ENCODE measurements around the gene DGAT2L6.
A peak's percentile ranks its signal among the peaks of the same experiment; 100 is the strongest.

DGAT2L6 gene

GRCh38 chrX:70176938-70177533, at the start of gene DGAT2L6:
DGAT2L6 (plus strand) TSS chrX:70177483; CDS start chrX:70177583, 100 bp downstream.
- no peak for DNase-seq

- DNase-seq = no peak
Measured at GRCh38 chrX:70128071-70128470, 49.2 kb upstream of the DGAT2L6 start.

GRCh38 chrX:70129816-70130215, 47.5 kb upstream of the DGAT2L6 start:
- no peak for DNase-seq

- DNase-seq = no peak
Measured at GRCh38 chrX:70132224-70132623, 45.1 kb upstream of the DGAT2L6 start.

GRCh38 chrX:70132877-70133302, 44.4 kb upstream of the DGAT2L6 start:
- no peak for DNase-seq

GRCh38 chrX:70133303-70134115, 43.8 kb upstream of the DGAT2L6 start, which contains the start of gene IGBP1:
IGBP1 (plus strand) TSS chrX:70133447; CDS start chrX:70133948, 501 bp downstream.
- peak; percentile 8 to 61 (median 45) for DNase-seq

GRCh38 chrX:70134116-70134477, 43.2 kb upstream of the DGAT2L6 start:
- DNase-seq = no peak

GRCh38 chrX:70138622-70139021, 38.7 kb upstream of the DGAT2L6 start:
- DNase-seq = no peak

- no peak for DNase-seq
Measured at GRCh38 chrX:70139736-70140135, 37.5 kb upstream of the DGAT2L6 start.

GRCh38 chrX:70141373-70141772, 35.9 kb upstream of the DGAT2L6 start:
- DNase-seq = no peak

GRCh38 chrX:70166601-70167590, 10.4 kb upstream of the DGAT2L6 start:
- DNase-seq = no peak

GRCh38 chrX:70168238-70169188, 8.8 kb upstream of the DGAT2L6 start:
- no peak for DNase-seq

GRCh38 chrX:70169281-70169680, 8.0 kb upstream of the DGAT2L6 start:
- DNase-seq = no peak

GRCh38 chrX:70171624-70172023, 5.7 kb upstream of the DGAT2L6 start:
- no peak for DNase-seq

GRCh38 chrX:70172221-70172620, 5.1 kb upstream of the DGAT2L6 start:
- no peak for DNase-seq

GRCh38 chrX:70172964-70173363, 4.3 kb upstream of the DGAT2L6 start:
- no peak for DNase-seq

GRCh38 chrX:70174754-70175153, 2.5 kb upstream of the DGAT2L6 start:
- DNase-seq = no peak

GRCh38 chrX:70175338-70175737, 1.9 kb upstream of the DGAT2L6 start:
- no peak for DNase-seq

GRCh38 chrX:70183091-70183490, 5.8 kb downstream of the DGAT2L6 start:
- DNase-seq = no peak

- DNase-seq = no peak
Measured at GRCh38 chrX:70190225-70190624, 12.9 kb downstream of the DGAT2L6 start.

- DNase-seq = peak; percentile 1 to 22 (median 15)
Measured at GRCh38 chrX:70196961-70197720, 19.9 kb downstream of the DGAT2L6 start.

Measured in activated naive CD4-positive, alpha-beta T cell (primary cell).